M059J (cell line): ENCODE measurements around the gene GSG1. TPM values are rescaled to one million over a fixed set of nuclear protein-coding genes. Genes with fewer than 3 reads are reported as not detected.
A peak's percentile ranks its signal among the peaks of the same experiment; 100 is the strongest.
"Not testable (repeated sequence)": the region's sequence is repeated elsewhere in the genome, so short reads cannot be mapped to it uniquely, and the experiment has no call there.

Experiments
- DNase-seq: peaks from one replicate; pipeline ENCODE4 v3.0.0-alpha.2; 2012; ENCODE audit warnings: low read depth
- total RNA-seq: library from RNA; depleted of rRNA; stranded (reverse); fragments of >200 nt; shearing (Covaris generic); gene quantifications from 2 replicates; pipeline ENCODE4 v1.2.3, GENCODE V29; 2014

Gene GSG1
- total RNA-seq, 1 experiment from 2014 or later, result not detected

DNA sequence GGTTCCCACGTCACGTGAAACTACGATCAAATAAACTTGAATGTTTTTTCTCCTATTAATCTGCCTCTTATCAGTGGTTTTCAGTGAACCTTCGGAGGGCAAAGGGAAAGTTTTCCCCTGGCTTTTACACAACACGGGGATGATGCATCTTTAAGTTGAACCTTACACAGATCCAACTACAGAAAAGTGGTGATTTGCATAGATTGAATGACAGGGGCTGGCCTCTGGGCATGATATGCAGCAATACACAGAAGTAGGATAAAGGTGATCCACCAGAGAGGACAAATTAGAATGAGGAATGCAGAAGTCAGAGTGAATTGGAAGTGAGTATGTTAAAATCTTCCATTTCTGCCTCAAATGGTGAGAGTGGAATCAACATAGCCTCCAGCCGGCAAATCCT lies 11.6 kb downstream of the GSG1 start:
- no peak for DNase-seq

- DNase-seq, result no peak
Observed at GRCh38 chr12:13090054-13090453, 13.4 kb downstream of the GSG1 start.

GRCh38 chr12:13088496-13088895 lies 15.0 kb downstream of the GSG1 start:
- DNase-seq, result no peak

GRCh38 chr12:13087766-13088165 lies 15.7 kb downstream of the GSG1 start:
- no peak for DNase-seq

DNA sequence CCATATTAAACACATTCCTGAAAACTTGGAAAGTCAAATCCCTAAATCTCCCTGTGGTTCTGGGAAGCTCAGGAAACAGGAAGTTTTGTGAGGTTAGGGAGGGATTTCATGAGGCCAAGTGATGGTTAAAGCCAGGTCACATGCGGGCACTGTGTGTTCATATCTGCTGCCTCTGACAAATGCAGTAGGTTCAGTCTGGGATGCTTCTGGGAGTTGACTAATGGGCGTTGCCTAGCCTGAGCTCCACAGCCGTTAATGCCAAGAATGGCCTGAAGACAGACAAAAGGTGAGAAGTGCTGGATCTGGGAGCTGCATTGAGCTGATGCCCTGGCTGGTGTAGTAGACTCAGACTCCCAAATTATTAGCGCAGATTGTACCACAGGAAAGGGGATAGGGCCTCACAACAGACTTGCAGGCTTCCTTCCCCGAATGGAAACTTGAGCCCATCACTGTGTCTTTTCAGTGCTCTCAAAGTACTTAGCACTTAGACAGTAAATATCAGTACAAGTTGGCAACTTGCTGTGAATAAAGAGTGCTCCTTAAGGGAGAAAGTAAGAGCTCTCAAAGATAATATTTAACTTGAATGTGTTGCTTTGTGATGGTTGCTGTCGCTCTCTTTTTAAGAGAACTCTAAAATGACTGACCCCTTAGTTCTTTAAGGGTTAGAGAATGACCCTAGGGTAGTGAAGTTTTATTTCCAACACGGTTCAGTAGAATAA lies 17.3 kb downstream of the GSG1 start:
- DNase-seq, result peak; percentile 22

DNA sequence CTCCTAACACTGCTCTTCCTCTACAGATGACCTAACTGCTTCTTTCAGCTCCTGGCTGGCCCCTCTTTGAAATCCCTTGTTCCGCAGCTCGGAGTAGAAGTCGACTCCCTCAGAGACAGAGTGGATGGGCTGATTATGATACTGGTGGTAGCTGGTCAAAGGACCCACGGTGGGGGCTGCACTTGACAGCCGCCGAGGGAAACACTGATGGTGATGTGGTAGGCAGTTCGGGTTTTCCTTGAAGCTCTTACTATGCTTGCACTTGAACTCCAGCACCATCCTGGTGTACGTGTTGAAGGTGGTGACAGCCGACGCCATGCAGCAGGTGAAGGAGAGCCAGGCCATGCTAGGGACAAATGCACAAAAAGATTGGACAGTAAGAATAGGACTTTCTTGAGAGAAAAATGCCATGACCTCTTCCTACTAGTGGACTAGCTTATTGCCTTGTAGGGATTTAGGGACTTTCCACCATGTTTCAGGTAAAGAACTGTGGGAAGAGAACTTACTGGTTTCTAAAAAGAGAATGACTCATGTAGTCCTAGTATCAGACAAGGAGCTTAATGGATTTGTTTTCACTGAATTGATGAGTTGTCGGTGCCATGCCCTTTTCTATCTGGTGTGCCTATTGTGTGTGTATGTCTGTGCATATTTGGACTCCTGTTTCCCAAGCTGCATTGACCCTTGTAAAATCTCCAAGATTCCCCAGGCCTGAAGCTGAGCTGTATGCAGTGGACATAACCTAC lies 18.4 kb downstream of the GSG1 start:
- DNase-seq, result peak; percentile 22

GRCh38 chr12:13083638-13084037 lies 19.8 kb downstream of the GSG1 start:
- DNase-seq, result not testable (repeated sequence)

DNA sequence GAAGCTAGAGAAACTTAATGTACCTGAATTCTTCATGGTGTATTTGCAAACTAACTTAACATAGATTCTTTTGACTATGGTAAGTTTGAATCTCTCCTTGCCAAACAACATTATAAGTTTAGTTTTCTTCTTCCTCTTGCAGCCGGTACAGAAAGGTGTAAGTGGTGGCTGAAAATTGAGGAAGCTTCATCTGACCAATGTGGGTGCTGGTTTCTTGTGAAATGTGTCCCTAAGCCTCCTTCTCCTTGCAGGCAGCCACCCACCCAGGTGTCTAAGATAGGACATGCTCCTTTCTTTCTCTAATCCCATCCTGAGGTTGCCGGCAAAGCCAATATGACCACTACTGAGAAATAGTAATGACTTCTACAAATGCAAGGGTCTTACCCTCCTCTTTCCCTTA lies 20.6 kb downstream of the GSG1 start:
- DNase-seq, result no peak

DNA sequence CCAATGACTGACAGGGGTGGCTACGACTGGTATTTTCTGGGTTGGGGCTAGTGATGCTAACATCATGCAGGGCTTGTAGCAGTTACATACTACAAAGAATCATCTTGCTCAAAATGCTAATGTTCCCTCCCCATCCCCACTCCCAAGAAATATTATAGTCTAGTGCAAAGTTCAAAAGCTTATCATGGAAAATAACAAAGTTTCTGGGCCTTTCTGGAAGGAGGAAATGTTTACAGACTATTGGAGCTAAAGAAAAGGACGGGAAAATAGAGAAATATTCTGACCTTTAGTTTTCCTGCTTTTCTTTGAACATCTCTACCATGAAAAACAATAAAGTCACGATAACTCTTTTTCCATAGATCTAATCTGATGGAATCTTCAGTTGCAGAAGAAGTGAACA lies 23.2 kb downstream of the GSG1 start:
- no peak for DNase-seq

DNA sequence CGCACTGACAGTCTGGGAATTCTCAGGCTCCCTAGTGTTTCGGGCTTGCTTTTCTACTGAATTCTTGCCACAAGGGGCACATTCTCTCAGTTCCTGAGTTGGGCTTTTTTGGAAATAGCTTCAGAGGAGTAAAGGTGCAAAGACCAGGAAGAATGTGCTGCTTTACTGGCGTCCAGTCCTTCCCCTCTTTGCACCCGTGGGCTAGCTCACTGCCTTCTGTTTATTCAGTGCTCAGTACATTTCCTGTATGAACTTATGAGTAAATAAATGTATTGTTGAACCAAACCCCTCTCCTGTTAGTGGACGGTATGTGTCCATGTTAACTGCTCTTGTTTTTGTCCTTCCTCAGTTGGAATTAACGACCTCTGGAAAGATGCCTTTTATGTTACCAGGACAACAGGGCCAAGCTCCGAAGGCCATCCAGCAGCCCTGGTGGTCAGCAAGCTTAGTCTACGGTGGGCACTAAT lies 24.0 kb downstream of the GSG1 start:
- DNase-seq, result no peak

DNA sequence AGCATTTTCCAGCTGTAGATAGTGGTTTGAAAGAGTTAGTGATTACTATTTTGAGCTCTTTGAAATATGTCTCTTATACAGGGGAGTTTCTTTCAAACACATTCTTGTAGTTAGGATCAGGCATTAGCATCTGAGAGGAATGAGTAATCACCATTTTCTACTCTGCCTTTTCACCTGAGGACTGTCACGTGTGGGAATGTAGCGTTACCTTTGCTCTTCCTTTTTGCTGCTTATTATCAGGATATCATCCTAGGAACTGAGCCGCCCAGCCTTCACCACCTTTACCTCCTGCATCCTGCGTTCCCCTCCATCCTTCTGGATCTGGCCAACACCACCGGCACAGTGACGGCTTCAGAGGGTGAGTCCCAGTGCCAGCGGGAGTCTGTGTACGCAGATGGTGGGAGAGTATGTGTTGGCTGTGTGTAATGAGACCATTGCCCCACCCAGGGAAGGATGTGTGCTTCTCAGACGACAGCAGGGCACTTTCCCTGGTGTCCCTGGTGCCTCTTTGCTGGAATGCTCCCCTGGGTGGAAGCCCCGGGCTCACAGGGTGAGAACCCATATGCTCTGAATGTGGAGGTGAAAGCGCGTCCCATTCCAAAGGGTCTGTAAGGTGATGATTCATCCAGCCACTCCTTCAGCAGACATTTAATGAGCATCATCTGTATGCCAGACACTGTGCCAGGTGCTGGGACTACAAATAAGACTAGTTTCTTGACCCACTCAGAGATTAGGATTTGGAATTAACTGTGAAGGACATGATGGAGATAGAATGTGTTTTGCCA lies 27.5 kb downstream of the GSG1 start:
- DNase-seq, result no peak

GRCh38 chr12:13075118-13075480 lies 28.4 kb downstream of the GSG1 start:
- no peak for DNase-seq

DNA sequence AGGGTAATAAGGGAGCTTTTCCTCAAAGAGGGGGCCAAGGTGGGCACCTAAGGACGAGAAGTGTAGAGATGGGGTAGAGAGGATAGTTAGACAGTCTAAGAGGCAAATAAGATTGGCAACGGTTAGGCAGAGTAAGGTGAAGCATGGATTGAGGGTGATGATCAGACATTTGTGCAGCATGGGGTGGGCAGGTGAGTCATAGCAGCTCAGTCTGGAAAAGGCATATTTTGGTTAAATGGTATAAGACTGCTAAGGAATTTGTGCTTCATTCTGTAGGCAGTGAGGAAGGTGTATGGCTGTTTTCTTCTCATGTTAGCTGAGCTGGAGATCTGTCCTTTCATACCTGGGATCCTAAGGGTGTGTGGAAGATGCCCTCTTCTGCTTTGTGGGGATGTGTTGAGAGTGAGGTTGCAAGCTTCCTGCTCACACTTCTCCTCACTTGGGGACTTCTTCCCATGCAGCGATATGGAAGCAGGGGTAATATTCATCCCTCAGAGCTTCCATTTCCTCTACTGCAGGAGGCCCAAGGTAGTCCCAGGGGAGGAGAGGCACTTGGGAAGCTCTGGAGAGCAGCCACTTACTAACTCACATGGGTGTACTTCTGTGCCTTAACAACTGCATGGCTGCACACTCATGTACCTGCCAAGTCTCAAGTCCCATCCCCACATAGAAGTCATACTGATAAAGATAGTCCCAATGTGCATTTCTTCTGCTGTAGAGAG lies 28.9 kb downstream of the GSG1 start:
- no peak for DNase-seq

GRCh38 chr12:13073173-13073572 lies 30.3 kb downstream of the GSG1 start:
- DNase-seq, result no peak

GRCh38 chr12:13071305-13072280 lies 31.9 kb downstream of the GSG1 start:
- DNase-seq, result no peak

GRCh38 chr12:13069380-13069779 lies 34.1 kb downstream of the GSG1 start:
- no peak for DNase-seq

- no peak for DNase-seq
Observed at GRCh38 chr12:13067322-13067721, 36.1 kb downstream of the GSG1 start.

DNA sequence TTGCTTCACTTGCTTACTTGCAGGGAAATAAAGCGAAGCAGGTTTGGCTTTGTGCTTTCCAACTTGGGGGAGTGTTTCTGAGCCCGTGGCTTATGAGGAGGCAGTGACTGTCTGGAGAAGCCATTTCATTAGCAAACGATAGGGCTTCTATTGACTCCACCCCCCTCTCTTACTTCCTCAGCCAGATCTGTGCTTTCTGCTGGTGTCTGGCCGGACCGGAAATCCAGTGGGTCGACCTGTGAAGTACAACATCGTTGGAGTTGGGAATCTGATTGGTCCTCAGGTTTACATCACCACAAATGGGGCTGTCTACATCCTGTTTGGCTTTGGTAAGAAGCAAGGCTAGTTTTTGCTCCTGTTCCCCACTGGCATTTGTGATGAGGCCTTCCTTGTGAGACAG lies 37.0 kb downstream of the GSG1 start:
- DNase-seq, result no peak

DNA sequence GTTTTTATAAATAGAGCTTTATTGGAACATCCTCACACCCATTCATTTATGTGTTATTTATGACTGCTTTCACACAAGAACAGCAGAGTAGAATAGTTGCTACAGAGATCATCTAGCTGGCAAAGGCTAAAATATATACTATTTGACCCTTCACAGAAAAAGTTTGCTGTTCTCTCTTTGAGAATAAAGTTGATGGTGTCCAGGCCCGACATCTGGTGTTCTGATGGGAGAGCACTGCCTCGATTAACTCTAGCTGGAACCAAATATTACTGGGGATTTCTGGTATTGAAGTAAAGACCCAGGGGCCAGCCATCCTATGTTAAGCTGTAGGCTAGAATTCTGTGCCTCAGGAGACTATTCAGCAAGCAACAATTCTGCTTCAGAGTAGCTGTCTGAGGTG lies 37.5 kb downstream of the GSG1 start:
- DNase-seq, result no peak

DNA sequence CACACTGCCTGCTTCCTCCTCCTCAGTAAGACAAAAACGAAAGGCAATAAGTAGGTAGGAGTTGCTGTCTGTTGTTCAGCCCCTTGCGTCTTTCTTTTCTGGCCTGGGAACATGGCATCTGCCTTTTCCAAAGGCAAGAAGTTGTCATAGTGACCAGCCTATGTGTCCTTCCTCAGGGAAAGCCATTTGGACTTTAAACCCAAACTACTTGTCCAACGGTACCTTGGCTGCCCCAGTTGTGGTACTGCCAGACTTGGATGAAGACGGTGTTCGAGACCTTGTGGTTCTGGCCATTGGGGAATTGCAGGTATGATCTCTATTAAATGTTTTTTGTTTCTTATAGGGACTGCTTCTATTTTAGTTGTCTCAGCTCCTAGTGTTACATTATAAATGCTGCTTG lies 40.8 kb downstream of the GSG1 start:
- DNase-seq, result no peak

DNA sequence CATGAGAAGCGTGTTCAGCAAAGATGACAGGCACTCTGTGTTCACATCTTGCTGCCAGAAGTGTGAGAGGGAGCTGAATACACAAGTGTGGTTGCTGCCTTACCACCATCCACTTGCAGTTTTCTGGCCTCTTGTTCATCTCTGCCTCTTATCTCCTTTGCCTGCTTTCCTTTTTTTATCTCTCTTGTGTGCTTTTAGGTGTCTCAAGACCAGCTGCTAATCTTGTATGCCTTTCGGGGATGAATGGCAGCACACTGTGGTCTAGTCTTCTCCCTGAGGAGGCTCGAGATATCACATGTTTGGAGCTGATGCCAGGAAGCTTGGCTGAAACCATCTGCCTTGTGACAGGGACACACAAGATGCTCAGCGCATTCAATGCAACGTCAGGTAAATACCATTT lies 42.1 kb downstream of the GSG1 start:
- DNase-seq, result no peak
